Liver (tissue), 3 donors: Measurements from ENCODE around the gene ATOH7.

Experiments used
- CTCF ChIP-seq: fragments of 150-350 bp; IDR thresholded peaks from 2 replicates; pipeline ENCODE4 v1.5.1; 2017; ENCODE audit warnings: improper control_type of control experiment, low read depth, low read length; ENCODE audit not compliant: missing input control
- GABPA ChIP-seq, 2 donors: IDR thresholded peaks in 1 of 2; conservative IDR thresholded peaks in 1 of 2; 2 replicates each; pipeline ENCODE4 v1.6.1; 2016; ENCODE audit warnings: antibody characterized with exemption in 2 of 2, mild to moderate bottlenecking in 1 of 2, moderate library complexity in 1 of 2
- HNF4A ChIP-seq, 2 donors: conservative IDR thresholded peaks; 2 replicates each; pipeline ENCODE4 v1.6.1; 2016; ENCODE audit warnings: antibody characterized with exemption in 2 of 2, mild to moderate bottlenecking in 2 of 2
- JUND ChIP-seq, 2 donors: IDR thresholded peaks; 2 replicates each; pipeline ENCODE4 v1.6.1; 2016; ENCODE audit warnings: antibody characterized with exemption in 2 of 2
- MAX ChIP-seq: IDR thresholded peaks from 2 replicates; pipeline ENCODE4 v1.6.1; 2016; ENCODE audit warnings: antibody characterized with exemption
- RAD21 ChIP-seq, 2 donors: IDR thresholded peaks; 2 replicates each; pipeline ENCODE4 v1.6.1; 2016; ENCODE audit warnings: antibody characterized with exemption in 2 of 2, mild to moderate bottlenecking in 2 of 2
- REST ChIP-seq: IDR thresholded peaks from 2 replicates; pipeline ENCODE4 v1.6.1; 2016; ENCODE audit warnings: antibody characterized with exemption, mild to moderate bottlenecking
- RXRA ChIP-seq, 2 donors: IDR thresholded peaks; 2 replicates each; pipeline ENCODE4 v1.6.1; 2017 to 2018; ENCODE audit warnings: antibody characterized with exemption in 2 of 2, mild to moderate bottlenecking in 1 of 2
- SP1 ChIP-seq: IDR thresholded peaks from 2 replicates; pipeline ENCODE4 v1.6.1; 2018; ENCODE audit warnings: antibody characterized with exemption, mild to moderate bottlenecking
- TAF1 ChIP-seq: conservative IDR thresholded peaks from 2 replicates; pipeline ENCODE4 v1.6.1; 2016; ENCODE audit warnings: antibody characterized with exemption, mild to moderate bottlenecking
- YY1 ChIP-seq: IDR thresholded peaks from 2 replicates; pipeline ENCODE4 v1.6.1; 2016; ENCODE audit warnings: antibody characterized with exemption, mild to moderate bottlenecking
- donor health status: healthy.
- donor health status: healthy.

- TF ChIP-seq CTCF = no peak
- TF ChIP-seq MAX = no peak
- TF ChIP-seq REST = no peak
- TF ChIP-seq JUND (IDR thresholded peaks at IDR 0.05) = no peak
- no peak for TF ChIP-seq SP1
- no peak for TF ChIP-seq TAF1
- no peak for TF ChIP-seq HNF4A (conservative IDR thresholded peaks at IDR 0.05)
- no peak for TF ChIP-seq RXRA (IDR thresholded peaks at IDR 0.05)
- no peak for TF ChIP-seq YY1
- TF ChIP-seq RAD21 (IDR thresholded peaks at IDR 0.05) = no peak
- no peak for TF ChIP-seq GABPA (IDR thresholded peaks at IDR 0.05 in 1 of 2, conservative IDR thresholded peaks at IDR 0.05 in 1 of 2)
Measured at GRCh38 chr10:68269562-68270290, 37.8 kb upstream of the ATOH7 start.
